ENCODE measurements around the gene KLHL25. TPM values are rescaled to one million over a fixed set of nuclear protein-coding genes. Genes with fewer than 3 reads are reported as not detected.

The KLHL25 gene
- total and polyA plus RNA-seq, 2 of the 8 experiments (the other 6 are each of a cell fraction or from before 2014, with no cell fraction given), result 16.5 to 22.0 TPM

- TF ChIP-seq CHD7 (IDR thresholded peaks at IDR 0.05; ENCODE audit: insufficient replicate concordance, low read length), result no peak
- no peak for TF ChIP-seq JUN (IDR thresholded peaks at IDR 0.05; ENCODE audit: low read depth, low read length)
- TF ChIP-seq GABPA (IDR thresholded peaks at IDR 0.05; ENCODE audit: borderline replicate concordance, insufficient read depth, low read length), result no peak
- no peak for TF ChIP-seq KDM5A (IDR thresholded peaks at IDR 0.05; ENCODE audit: low read length)
- TF ChIP-seq ATF3 (IDR thresholded peaks at IDR 0.05; ENCODE audit: insufficient read depth, low read depth, low read length), result no peak
- TF ChIP-seq CHD1 (IDR thresholded peaks at IDR 0.05; ENCODE audit: low read depth, low read length), result no peak
- TF ChIP-seq SIX5 (IDR thresholded peaks at IDR 0.05; ENCODE audit: low read depth, low read length), result no peak
- TF ChIP-seq EP300 (IDR thresholded peaks at IDR 0.05; ENCODE audit: borderline replicate concordance in 1 of 2, low read depth in 2 of 2, low read length in 2 of 2), result no peak
Measured at GRCh38 chr15:85795337-85796305, 896 bp upstream of the KLHL25 start (continued).
